ENCODE results near the gene CST3. TPM values are rescaled to one million over a fixed set of nuclear protein-coding genes. Genes with fewer than 3 reads are reported as not detected.
A peak's percentile ranks its signal among the peaks of the same experiment; 100 is the strongest.

The CST3 gene
- total RNA-seq, 1 donor from 2014 or later: not detected

GRCh38 chr20:23609486-23610109, 28.2 kb downstream of the CST3 start:
- ATAC-seq (ENCODE audit: low read depth): no peak
- no peaks in the 10 kb centered on the region for H3K36me3 Mint-ChIP-seq (ENCODE audit: low read depth)
- DNase-seq: no peak
- H3K4me3 Mint-ChIP-seq: no peak overlapping the region
- TF ChIP-seq, protein P1, sequence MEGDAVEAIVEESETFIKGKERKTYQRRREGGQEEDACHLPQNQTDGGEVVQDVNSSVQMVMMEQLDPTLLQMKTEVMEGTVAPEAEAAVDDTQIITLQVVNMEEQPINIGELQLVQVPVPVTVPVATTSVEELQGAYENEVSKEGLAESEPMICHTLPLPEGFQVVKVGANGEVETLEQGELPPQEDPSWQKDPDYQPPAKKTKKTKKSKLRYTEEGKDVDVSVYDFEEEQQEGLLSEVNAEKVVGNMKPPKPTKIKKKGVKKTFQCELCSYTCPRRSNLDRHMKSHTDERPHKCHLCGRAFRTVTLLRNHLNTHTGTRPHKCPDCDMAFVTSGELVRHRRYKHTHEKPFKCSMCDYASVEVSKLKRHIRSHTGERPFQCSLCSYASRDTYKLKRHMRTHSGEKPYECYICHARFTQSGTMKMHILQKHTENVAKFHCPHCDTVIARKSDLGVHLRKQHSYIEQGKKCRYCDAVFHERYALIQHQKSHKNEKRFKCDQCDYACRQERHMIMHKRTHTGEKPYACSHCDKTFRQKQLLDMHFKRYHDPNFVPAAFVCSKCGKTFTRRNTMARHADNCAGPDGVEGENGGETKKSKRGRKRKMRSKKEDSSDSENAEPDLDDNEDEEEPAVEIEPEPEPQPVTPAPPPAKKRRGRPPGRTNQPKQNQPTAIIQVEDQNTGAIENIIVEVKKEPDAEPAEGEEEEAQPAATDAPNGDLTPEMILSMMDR (IDR thresholded peaks at IDR 0.05): no peak
- ChIA-PET CTCF (no interaction called here), POLR2A (no interaction called here)
- no peak overlapping the region for H3K27ac Mint-ChIP-seq
- no peaks in the 10 kb centered on the region for H3K27me3 Mint-ChIP-seq
- intact Hi-C loops (cut with micrococcal nuclease): no loop called here
- H3K4me1 Mint-ChIP-seq: no peaks in the 10 kb centered on the region
- H3K9me3 Mint-ChIP-seq: no peaks in the 10 kb centered on the region

DNA sequence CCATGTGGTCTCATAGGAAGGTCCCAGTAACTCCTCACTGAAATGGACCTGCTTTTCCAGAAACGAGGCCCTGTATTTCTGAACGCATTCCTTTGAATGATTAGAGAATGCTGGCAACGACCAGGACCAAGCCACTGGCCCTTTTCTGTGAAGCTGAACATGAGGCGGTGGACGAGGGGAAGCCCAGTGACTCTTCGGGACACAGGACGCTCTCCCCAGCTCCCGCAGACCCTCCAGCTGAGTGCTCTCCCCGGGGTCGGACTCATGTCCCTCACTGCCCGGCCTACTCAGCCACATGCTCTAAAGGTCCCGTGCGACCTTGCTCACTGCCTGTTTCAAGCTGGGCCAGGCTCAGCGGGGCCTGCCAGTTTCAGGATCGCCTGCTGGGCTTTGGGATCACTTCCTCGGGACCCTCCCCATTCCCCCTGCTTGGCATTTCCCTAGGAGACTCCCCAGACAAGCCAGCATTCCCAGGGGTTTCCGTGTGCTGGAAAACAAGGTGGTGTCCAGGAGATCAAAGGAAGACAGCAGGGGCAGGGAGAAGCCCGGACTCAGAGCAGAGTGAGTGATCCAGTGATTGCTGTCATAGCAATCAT, 29.4 kb downstream of the CST3 start:
- no peaks in the 10 kb centered on the region for H3K36me3 Mint-ChIP-seq (ENCODE audit: low read depth)
- no peak for DNase-seq
- ChIA-PET CTCF (interaction anchor here (1.9 kb wide), 1 partner anchor 916 kb away, joined by 7 read pairs; no protein-coding TSS in a partner anchor), POLR2A (interaction anchor here (0.6 kb wide), 1 partner anchor 1270 kb away, joined by 4 read pairs; no protein-coding TSS in a partner anchor)
- H3K27me3 Mint-ChIP-seq: no peaks in the 10 kb centered on the region
- no peak for ATAC-seq (ENCODE audit: low read depth)
- no peak overlapping the region for H3K27ac Mint-ChIP-seq
- no peak overlapping the region for H3K4me3 Mint-ChIP-seq
- TF ChIP-seq, protein P1 (IDR thresholded peaks at IDR 0.05): no peak
- no peaks in the 10 kb centered on the region for H3K9me3 Mint-ChIP-seq
- no peaks in the 10 kb centered on the region for H3K4me1 Mint-ChIP-seq
- intact Hi-C loops (cut with micrococcal nuclease): no loop called here

DNA sequence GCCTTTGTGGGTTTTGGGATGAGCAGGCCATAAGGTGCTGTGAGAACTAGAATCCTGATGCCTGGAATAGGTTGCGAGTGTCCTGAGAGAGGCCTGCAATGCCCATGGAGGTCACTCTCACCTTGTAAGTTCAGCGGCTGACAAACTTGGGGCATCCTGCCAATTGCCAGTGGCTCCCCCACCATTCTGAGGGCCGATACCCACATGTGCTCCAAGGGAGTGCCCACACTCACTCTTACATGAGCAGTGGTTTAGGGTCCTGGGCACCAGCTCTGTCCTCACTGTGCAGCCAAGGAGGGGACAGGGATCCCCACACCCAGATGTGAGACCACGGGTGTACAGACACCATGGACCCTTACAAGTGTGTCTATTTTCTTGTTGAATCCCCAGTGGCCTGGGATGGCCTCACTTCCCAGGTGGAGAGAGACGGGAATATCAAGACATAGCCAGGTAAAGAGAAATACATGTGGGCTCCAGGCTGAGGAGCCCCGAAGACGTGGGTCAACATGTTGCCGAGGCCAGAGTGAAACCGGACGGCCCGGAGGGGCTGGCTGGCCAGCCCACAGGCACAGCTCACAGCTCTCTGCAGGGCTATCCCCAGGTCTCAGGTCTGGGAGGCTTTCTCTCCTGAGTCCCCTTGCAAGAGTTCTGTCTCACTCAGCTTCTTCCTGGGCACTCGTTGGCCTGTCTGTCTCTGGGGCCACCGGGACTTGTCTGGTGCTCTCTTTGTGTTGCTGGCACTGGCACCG, 30.1 kb downstream of the CST3 start:
- Mint-ChIP-seq H3K9me3 (no peaks in the 10 kb centered on the region), H3K4me3 (no peak overlapping the region), H3K27ac (no peak overlapping the region), H3K36me3 (ENCODE audit: low read depth) (no peaks in the 10 kb centered on the region), H3K4me1 (no peaks in the 10 kb centered on the region), H3K27me3 (peaks cover under 1% of the 10 kb centered on the region)
- TF ChIP-seq, protein P1 (IDR thresholded peaks at IDR 0.05): no peak
- CTCF ChIA-PET: interaction anchor here (1.4 to 1.9 kb wide), 2 partner anchors 166 to 915 kb away, joined by 5 to 7 read pairs; no protein-coding TSS in a partner anchor
- no peak for ATAC-seq (ENCODE audit: low read depth)
- intact Hi-C loops (cut with micrococcal nuclease): no loop called here
- DNase-seq: no peak
- POLR2A ChIA-PET: interaction anchor here (0.6 kb wide), 1 partner anchor 1269 kb away, joined by 4 read pairs; no protein-coding TSS in a partner anchor

DNA sequence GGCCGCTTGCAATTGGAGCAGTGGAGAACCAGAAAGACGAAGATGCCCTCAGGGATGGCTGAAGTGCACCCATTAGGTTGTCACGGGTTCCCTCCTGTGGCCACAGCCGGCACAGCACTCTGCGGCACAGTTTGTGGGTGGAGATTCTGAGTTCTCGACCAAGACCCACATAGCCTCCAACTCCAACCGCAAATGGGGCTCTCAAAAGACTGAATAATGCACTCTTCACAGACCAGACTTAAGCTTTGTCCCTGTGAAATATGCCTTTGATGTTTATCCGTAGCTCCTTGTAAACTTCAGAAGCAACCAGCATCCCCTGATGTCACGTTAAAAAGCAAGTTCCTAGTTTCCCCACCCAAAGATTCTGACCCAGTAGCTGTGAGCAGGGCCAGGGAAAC, 31.1 kb downstream of the CST3 start:
- ChIA-PET POLR2A (no interaction called here), CTCF (interaction anchor here (1.4 to 1.9 kb wide), 2 partner anchors 165 to 914 kb away, joined by 5 to 7 read pairs; no protein-coding TSS in a partner anchor)
- peak; percentile 26 for DNase-seq
- intact Hi-C loops (cut with micrococcal nuclease): no loop called here
- TF ChIP-seq, protein P1 (IDR thresholded peaks at IDR 0.05): no peak
- H3K36me3 Mint-ChIP-seq (ENCODE audit: low read depth): no peaks in the 10 kb centered on the region
- peaks cover 4% of the 10 kb centered on the region for H3K27me3 Mint-ChIP-seq
- no peak overlapping the region for H3K4me3 Mint-ChIP-seq
- H3K4me1 Mint-ChIP-seq: no peaks in the 10 kb centered on the region
- H3K27ac Mint-ChIP-seq: no peak overlapping the region
- ATAC-seq (ENCODE audit: low read depth): peak; percentile 77
- no peaks in the 10 kb centered on the region for H3K9me3 Mint-ChIP-seq
